HuH-7 (cell line): ENCODE data around the gene CCDC183.
"Not testable (repeated sequence)": the region's sequence is repeated elsewhere in the genome, so short reads cannot be mapped to it uniquely, and the experiment has no call there.

Experiments used
- DNase-seq: peaks from one replicate; pipeline ENCODE4 v3.0.0; 2011; ENCODE audit warnings: low spot score

Gene CCDC183

DNA sequence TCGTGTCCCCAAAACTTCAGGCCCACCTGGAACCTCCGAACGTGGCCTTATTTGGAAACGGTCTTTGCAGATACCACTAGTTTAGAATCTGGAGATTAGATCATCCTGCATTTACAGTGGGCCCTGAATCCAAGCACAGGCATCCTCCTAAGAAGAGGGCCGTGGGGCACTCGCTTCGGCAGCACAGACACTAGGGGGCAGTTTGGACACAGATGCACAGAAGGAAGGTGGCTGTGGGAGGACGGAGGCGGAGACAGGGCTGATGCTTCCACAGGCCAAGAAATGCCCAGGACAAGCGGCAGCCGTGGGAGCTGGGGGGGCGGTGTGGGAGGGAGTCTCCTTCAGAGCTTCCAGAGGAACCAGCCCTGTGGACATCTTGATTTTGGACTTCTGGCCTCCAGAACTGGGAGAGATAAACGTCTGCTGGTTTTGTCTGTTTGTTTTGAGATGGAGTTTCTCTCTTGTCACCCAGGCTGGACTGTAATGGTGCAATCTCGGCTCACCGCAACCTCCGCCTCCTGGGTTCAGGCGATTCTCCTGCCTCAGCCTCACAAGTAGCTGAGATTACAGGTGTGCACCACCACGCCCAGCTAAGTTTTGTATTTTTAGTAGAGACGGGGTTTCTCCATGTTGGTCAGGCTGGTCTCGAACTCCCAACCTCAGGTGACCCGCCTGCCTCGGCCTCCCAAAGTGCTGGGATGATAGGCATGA is 35.1 kb upstream of the CCDC183 start:
- peak; percentile 81 for DNase-seq

DNA sequence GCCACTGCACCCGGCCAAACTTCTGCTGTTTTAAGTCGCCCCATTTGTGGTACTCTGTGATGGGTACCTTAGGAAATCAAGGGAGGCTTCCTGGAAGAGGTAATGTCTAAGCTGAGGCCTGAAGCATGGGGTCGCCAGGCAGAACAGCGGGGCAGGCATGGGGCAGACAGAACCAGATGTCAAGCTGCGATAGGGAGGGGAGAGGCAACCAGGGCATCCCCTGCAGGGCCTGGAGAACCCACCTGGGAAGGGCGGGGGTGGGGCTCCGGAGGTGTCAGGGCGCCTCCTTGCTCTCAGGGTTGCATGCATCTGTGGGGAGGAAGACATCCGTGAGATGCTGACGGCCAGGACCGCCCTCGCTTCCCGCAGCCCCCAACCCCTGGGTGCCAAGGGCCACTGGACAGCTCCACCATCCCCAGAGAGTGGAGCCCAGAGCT is 34.6 kb upstream of the CCDC183 start:
- DNase-seq = no peak

- DNase-seq = no peak
Measured at GRCh38 chr9:136762221-136762691, 33.9 kb upstream of the CCDC183 start.

DNA sequence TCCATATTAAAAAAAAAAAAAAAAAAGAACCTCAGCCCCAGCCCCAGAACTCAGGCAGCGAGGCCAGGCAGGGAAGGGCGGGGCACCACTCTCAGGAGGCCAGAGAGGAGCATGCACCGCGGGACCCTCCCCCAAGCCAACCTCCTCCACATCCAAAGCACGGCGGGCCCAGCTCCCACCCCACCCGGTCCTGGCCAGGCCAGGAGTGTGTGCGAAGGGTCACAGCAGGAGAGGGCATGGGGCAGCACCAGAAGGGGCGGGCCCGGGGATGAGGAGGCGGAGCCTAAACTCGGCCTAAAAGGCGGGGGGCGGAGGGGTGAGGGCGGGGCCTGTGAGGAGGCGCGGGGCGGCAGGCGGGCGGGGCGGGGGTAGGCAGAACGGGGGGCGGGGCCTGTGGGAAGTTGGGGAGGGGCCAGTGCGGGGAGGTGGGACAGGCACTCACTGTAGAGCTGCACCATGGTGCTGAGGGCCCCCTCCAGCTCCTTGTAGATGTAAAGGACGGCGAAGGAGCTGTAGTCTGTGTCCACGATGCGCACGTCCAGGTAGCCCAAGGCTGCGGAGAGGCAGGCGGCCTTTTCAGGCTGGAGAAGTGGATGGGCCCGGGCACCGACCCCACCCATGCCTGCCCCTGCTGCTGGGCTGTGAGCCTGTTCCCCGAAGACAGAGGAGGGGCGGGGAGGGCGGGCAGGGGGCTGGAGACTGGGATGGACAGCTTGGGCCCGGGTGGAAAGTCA is 33.1 kb upstream of the CCDC183 start:
- peak; percentile 95 for DNase-seq

DNA sequence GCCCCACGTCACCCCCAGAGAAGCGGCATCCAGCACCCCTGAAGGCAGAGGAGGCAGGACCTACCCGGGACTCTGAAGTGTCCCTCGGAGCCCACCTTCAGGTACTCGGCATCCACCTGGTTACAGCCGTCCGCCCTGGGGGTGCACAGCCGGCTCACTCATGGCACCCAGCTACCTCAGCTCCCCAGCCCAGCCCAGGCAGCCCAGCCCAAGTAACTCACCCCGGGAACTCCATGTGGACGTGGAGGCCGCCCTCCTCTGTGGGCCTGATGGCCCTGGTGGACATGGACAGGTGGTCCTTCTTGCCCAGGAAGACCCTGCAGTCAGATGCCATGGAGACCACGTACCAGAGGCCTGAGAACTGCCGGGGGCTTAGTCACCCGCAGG is 32.5 kb upstream of the CCDC183 start:
- DNase-seq = no peak

DNA sequence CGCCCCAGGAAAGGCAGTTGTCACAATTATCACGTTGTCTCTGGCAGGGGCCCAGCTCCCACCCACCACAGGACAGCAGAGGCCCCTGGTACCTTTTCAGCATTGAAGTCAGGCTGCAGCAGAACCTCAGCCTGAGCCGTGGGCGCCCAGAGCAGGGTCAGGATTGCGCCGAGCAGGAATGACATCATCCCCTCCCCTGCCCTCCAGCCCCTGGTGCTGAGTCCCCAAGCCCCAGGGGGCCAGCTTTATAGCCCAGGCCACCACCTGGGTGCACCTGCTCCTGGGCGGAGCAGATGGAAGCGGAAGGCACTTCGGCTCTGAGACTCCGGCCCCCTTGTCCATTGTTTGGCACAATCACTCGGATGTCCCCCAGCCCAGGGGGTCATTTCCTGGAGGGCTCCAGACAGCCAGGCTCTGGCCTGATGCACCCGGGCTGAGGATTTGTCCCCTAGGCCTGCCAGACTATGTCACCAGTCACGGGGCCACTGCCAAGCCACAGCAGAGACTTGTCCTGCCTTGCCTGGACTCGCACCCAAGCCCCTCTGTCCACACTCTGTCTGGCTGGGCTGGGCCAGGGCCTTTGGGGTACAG is 31.7 kb upstream of the CCDC183 start, which contains the start of gene LCN15:
TSS of gene LCN15 (minus strand) at position 218 of the 591 bp plus-strand sequence. CDS start at position 188, 30 bp downstream.
- DNase-seq = no peak

GRCh38 chr9:136765041-136765440 is 31.1 kb upstream of the CCDC183 start:
- DNase-seq = no peak

- not testable (repeated sequence) for DNase-seq
Measured at GRCh38 chr9:136765745-136766409, 30.3 kb upstream of the CCDC183 start.

DNA sequence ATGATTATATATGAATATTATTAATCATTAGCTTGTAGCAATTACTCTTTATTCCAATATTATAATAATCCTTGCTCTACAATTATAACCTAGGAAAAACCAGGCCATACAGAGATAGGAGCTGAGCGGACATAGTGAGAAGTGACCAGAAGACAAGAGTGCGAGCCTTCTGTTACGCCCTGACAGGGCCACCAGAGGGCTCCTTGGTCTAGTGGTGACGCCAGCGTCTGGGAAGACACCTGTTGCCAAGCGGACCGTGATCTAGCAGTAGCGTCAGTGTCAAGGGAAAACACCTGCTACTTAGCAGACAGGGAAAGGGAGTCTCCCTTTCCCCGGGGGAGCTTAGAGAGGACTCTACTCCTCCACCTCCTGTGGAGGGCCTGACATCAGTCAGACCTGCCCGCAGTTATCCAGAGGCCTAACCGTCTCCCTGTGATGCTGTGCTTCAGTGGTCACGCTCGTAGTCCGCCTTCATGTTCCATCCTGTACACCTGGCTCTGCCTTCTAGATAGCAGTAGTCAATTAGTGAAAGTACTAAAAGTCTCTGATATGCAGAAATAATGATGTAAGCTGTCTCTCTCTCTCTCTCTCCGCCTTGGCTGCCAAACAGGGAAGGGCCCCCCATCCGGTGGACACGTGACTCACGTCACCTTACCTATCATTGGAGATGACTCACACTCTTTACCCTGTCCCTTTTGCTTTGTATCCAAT is 29.6 kb upstream of the CCDC183 start:
- not testable (repeated sequence) for DNase-seq

- peak; percentile 90 for DNase-seq
Measured at GRCh38 chr9:136769710-136770191, 26.4 kb upstream of the CCDC183 start.

DNA sequence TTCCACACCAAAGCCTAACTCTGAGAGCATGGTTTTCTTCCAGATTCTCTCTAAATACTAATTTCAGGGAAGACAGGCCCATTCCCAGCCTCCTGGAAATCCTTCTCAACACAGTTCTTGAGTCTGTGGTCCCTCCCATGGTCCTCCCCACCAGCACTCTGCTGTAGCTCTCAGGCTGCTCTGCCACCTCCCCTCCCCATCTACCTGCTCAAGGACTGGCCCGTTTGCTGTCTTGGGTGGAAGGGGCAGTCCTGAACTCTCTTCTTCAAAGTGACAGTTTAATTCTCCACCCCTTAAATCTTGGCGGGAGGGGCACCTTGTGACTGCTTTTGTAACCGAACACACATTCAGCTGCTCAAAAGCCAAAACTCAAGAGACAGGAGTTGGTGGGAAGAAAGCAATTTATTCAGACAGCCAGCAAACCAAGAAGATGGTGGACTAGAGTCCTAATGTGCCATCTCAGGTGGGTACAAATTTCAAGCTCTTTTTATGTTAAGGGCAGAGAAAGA is 24.2 kb upstream of the CCDC183 start:
- no peak for DNase-seq

DNA sequence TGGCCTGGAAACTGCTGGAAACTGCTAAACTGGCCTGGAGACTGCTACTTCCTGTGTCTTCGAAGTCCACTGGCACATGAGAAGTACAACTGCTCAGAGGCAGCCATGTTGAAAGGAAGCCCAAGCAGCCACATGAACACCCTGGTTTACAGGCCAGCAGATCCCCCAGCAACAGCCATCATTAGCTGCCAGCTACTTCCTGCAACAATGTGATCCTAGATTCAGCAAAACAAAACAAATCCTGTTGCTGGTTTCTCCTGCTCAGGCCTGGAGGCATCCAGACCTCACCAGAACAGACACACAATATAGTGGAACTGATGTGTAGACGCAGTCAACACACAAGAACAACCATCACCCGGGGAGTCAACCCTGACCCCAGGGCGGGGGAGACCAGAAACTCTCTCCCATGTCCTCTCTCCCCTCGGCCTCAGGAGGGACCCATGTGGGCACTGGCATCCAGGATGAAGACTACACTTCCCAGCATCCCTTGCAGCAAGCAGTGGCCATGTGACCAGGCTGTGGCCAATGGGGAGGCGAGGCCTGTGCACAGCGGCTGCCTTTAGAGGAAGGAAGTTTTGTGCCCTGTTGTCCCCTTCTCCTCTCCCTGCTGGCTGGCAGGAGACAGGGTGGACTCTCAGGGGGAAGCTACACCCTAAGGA is 22.6 kb upstream of the CCDC183 start:
- DNase-seq = no peak

GRCh38 chr9:136774416-136775045 is 21.6 kb upstream of the CCDC183 start:
- DNase-seq = no peak

DNA sequence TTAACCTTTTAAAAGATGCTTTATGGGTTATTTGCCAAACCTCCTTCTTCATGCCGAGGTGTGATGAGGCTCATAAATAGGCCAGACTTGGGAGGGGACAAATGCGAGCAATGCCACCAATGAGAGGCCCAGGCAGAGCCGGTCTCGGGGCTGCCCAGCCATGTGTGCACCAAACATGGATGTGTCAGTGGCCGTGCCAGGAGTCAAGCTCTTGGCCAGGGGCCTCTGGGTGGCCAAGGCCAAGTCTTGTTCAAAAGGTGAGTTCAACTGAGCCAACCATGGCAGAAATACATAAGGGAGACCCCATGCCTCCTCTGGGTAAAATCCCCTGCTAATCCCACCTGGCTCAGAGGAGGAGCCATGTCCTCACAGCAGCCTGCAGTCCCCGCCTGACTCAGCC is 20.9 kb upstream of the CCDC183 start:
- DNase-seq = no peak

DNA sequence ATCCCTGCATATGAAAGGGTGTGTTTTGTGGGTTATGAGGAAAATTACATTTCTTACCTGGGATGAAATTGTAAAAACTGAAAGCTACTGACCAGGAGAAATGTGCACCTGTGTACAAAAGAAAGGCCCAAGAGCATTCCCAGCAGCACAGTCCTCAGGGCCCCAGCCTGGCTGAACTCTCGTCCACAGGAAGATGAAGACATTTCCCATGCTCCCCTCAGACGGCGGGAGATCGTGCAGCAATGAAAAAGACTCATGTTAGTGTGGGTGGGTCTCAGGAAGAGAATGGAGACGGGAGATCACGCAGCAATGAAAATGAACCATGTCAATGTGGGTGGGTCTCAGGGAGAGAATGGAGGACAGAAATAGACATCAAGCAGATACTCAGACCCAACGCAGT is 19.2 kb upstream of the CCDC183 start:
- no peak for DNase-seq

- DNase-seq = no peak
Measured at GRCh38 chr9:136777359-136777758, 18.8 kb upstream of the CCDC183 start.

GRCh38 chr9:136779808-136780207 is 16.3 kb upstream of the CCDC183 start:
- no peak for DNase-seq

DNA sequence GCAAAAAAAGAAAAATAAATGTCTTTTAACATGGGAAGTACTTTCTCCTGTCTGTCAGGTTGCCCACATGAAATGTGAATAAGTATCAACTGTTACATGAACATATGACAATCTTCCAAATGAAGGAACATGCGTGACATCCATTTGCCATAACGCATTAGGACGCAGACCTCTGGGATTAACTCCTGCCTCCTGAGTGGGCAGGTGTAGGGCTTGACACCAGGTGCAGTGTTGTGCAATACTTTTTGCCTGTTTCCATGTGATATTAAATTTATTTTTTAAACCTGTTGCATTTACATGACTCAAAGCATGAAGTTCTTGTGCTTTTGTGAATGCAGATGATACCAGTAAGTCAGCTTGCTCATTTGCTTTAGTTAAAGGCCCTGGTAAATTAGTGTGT is 13.7 kb upstream of the CCDC183 start:
- DNase-seq = no peak

- no peak for DNase-seq
Measured at GRCh38 chr9:136784249-136784996, 11.7 kb upstream of the CCDC183 start.

GRCh38 chr9:136784997-136785361 is 11.2 kb upstream of the CCDC183 start:
- DNase-seq = no peak
